Ectodermal cell (in vitro differentiated cells): Measurements from ENCODE around the gene RCAN2.

ENCODE experiments used
- H3K27ac ChIP-seq: 2 replicates; pipeline ENCODE4 v1.7.0; 2013; ENCODE audit warnings: mild to moderate bottlenecking, low read depth, low read length; ENCODE audit not compliant: insufficient read depth, poor library complexity, severe bottlenecking
- H3K27me3 ChIP-seq: 2 replicates; pipeline ENCODE4 v1.7.0; 2013; ENCODE audit warnings: mild to moderate bottlenecking, low read length; ENCODE audit not compliant: insufficient read depth, control insufficient read depth, poor library complexity, severe bottlenecking
- H3K36me3 ChIP-seq: one replicate; pipeline ENCODE4 v1.7.0; 2013; ENCODE audit warnings: low read length; ENCODE audit not compliant: control insufficient read depth, insufficient read depth
- H3K4me1 ChIP-seq: one replicate; pipeline ENCODE4 v1.7.0; 2013; ENCODE audit warnings: low read length; ENCODE audit not compliant: control insufficient read depth, insufficient read depth
- H3K4me3 ChIP-seq: 2 replicates; pipeline ENCODE4 v1.7.0; 2013; ENCODE audit warnings: low read depth, low read length, control low read depth; ENCODE audit not compliant: insufficient read depth
- H3K9me3 ChIP-seq: 2 replicates; pipeline ENCODE4 v1.7.0; 2013; ENCODE audit warnings: mild to moderate bottlenecking, low read length, moderate library complexity; ENCODE audit not compliant: control insufficient read depth
- WGBS, 2 experiments: methylation state at CpG; one replicate each; pipeline ENCODE4 v1.1.7; 2013; ENCODE audit warnings: missing lambda C conversion rate in 2 of 2; 5-methylcytosine and 5-hydroxymethylcytosine counted together

Gene RCAN2

GRCh38 chr6:46370622-46371021, 120.6 kb downstream of the RCAN2 start:
- no peaks in the 10 kb centered on the region for H3K4me1 ChIP-seq
- no peak overlapping the region for H3K27ac ChIP-seq
- H3K36me3 ChIP-seq = no peaks in the 10 kb centered on the region
- no peak overlapping the region for H3K4me3 ChIP-seq
- WGBS, 2 experiments = 78 to 91% methylated on average over 1 of the region's 1 CpG
- H3K27me3 ChIP-seq = no peaks in the 10 kb centered on the region
- no peaks in the 10 kb centered on the region for H3K9me3 ChIP-seq

GRCh38 chr6:46368169-46368536, 123.1 kb downstream of the RCAN2 start:
- no peak overlapping the region for H3K4me3 ChIP-seq
- WGBS, 2 experiments = 95 to 100% methylated on average over 1 of the region's 1 CpG

GRCh38 chr6:46367354-46368168, 123.7 kb downstream of the RCAN2 start:
- Histone ChIP-seq H3K4me1 (no peaks in the 10 kb centered on the region), H3K27ac (no peak overlapping the region), H3K4me3 (no peak overlapping the region), H3K9me3 (no peaks in the 10 kb centered on the region), H3K36me3 (no peaks in the 10 kb centered on the region), H3K27me3 (no peaks in the 10 kb centered on the region)
- WGBS, 2 experiments = 82% methylated on average over 1 of the region's 2 CpGs; no CpG with 5 or more reads in 1 of the 2 experiments

More at GRCh38 chr6:46368169-46368536, 123.1 kb downstream of the RCAN2 start:
- Histone ChIP-seq H3K27ac (no peak overlapping the region), H3K9me3 (no peaks in the 10 kb centered on the region), H3K36me3 (no peaks in the 10 kb centered on the region), H3K4me1 (no peaks in the 10 kb centered on the region), H3K27me3 (no peaks in the 10 kb centered on the region)

- H3K4me3 ChIP-seq = no peak overlapping the region
- no peaks in the 10 kb centered on the region for H3K27me3 ChIP-seq
- 88 to 89% methylated on average over 3 of the region's 3 CpGs for WGBS, 2 experiments
- no peak overlapping the region for H3K27ac ChIP-seq
- no peaks in the 10 kb centered on the region for H3K36me3 ChIP-seq
- H3K9me3 ChIP-seq = no peaks in the 10 kb centered on the region
- no peaks in the 10 kb centered on the region for H3K4me1 ChIP-seq
Measured at GRCh38 chr6:46366190-46366900, 124.9 kb downstream of the RCAN2 start.

GRCh38 chr6:46357591-46357990, 133.7 kb downstream of the RCAN2 start:
- WGBS, 2 experiments = 92 to 96% methylated on average over 2 of the region's 2 CpGs

GRCh38 chr6:46356543-46356942, 134.7 kb downstream of the RCAN2 start:
- H3K27ac ChIP-seq = no peak overlapping the region
- H3K9me3 ChIP-seq = no peaks in the 10 kb centered on the region
- no peaks in the 10 kb centered on the region for H3K4me1 ChIP-seq
- 91 to 92% methylated on average over 5 of the region's 5 CpGs for WGBS, 2 experiments
- H3K36me3 ChIP-seq = no peaks in the 10 kb centered on the region
- no peak overlapping the region for H3K4me3 ChIP-seq
- no peaks in the 10 kb centered on the region for H3K27me3 ChIP-seq

More at GRCh38 chr6:46357591-46357990, 133.7 kb downstream of the RCAN2 start:
- Histone ChIP-seq H3K27ac (no peak overlapping the region), H3K4me1 (no peaks in the 10 kb centered on the region), H3K27me3 (no peaks in the 10 kb centered on the region), H3K4me3 (no peak overlapping the region), H3K36me3 (no peaks in the 10 kb centered on the region), H3K9me3 (no peaks in the 10 kb centered on the region)

GRCh38 chr6:46353528-46353927, 137.7 kb downstream of the RCAN2 start:
- Histone ChIP-seq H3K9me3 (no peaks in the 10 kb centered on the region), H3K27ac (no peak overlapping the region)
- WGBS, 2 experiments = 83% methylated on average over 1 to 3 of the region's 3 CpGs

GRCh38 chr6:46352541-46353268, 138.5 kb downstream of the RCAN2 start:
- H3K36me3 ChIP-seq = no peaks in the 10 kb centered on the region
- no peaks in the 10 kb centered on the region for H3K9me3 ChIP-seq
- H3K4me1 ChIP-seq = no peaks in the 10 kb centered on the region
- H3K27me3 ChIP-seq = no peaks in the 10 kb centered on the region
- 95 to 98% methylated on average over 2 of the region's 2 CpGs for WGBS, 2 experiments
- no peak overlapping the region for H3K27ac ChIP-seq
- H3K4me3 ChIP-seq = no peak overlapping the region

More at GRCh38 chr6:46353528-46353927, 137.7 kb downstream of the RCAN2 start:
- no peaks in the 10 kb centered on the region for H3K4me1 ChIP-seq
- H3K27me3 ChIP-seq = no peaks in the 10 kb centered on the region
- H3K4me3 ChIP-seq = no peak overlapping the region
- no peaks in the 10 kb centered on the region for H3K36me3 ChIP-seq

- Histone ChIP-seq H3K27ac (no peak overlapping the region), H3K4me3 (no peak overlapping the region), H3K9me3 (no peaks in the 10 kb centered on the region), H3K36me3 (no peaks in the 10 kb centered on the region), H3K4me1 (no peaks in the 10 kb centered on the region), H3K27me3 (no peaks in the 10 kb centered on the region)
- WGBS, 2 experiments = 91 to 92% methylated on average over 1 of the region's 1 CpG
Measured at GRCh38 chr6:46350714-46351113, 140.5 kb downstream of the RCAN2 start.

GRCh38 chr6:46347669-46348068, 143.6 kb downstream of the RCAN2 start:
- Histone ChIP-seq H3K36me3 (no peaks in the 10 kb centered on the region), H3K27ac (no peak overlapping the region), H3K4me3 (no peak overlapping the region), H3K9me3 (no peaks in the 10 kb centered on the region), H3K27me3 (no peaks in the 10 kb centered on the region), H3K4me1 (no peaks in the 10 kb centered on the region)
- 83 to 91% methylated on average over 3 of the region's 3 CpGs for WGBS, 2 experiments
